ENCODE data around the gene IMPA2.
"Not testable (repeated sequence)": the region's sequence is repeated elsewhere in the genome, so short reads cannot be mapped to it uniquely, and the experiment has no call there.

Gene IMPA2

DNA sequence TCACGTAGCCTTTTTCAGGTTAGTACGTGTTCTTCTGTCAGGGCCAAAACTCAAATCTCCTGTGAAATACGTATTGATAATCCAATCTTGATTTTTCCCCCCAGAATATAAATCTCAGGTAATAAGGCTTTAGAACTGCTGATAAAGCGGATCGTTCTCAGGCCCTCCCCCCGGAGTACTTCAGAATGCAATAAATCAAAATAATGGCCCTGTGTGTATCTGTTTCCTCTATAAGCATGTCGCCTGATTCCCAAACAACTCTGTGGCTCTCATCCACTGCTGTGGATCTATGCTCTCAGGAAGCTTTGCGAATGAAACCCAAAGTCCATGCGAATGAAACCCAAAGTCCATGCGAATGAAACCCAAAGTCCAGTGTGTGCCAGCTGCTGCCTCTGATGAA is 49.4 kb downstream of the IMPA2 start:
- peak in 1 of 3 experiments; percentile 9 for DNase-seq

DNA sequence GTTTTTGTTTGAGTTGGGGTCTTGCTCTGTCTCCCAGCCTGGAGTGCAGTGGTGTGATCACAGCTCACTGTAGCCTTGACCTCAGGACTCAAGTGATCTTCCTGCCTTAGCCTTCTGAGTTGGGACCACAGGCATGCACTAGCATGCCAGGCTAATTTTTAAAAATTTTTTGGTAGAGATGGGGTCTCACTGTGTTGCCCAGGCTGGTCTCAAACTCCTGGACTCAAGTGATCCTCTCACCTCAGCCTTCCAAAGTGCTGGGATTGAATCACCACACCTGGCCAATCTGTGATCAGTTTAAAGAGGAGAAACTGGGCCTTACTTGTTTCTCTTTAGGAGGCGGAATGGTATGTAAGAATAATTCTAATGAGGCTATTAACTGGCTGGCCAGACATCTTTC is 49.9 kb downstream of the IMPA2 start:
- no peak for DNase-seq

DNA sequence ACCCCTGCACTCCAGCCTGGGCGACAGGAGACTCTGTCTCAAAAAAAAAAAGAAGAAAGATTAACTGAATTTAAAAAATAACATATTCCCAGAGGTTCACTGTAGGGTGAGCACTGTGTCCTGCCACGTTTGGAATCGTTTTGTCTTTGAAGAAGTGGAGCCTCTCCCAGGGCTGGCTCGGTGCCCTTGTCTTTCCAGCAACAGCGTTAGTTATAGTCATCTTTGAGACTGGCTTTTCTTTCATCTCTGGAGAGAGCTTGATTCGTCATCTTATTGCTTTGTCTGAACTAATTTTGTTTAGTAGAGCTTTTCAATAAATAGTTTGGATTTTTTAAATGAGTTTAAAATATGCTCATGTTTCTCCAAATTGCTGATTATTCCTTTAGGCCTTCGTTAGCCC is 50.5 kb downstream of the IMPA2 start:
- DNase-seq: no peak

DNA sequence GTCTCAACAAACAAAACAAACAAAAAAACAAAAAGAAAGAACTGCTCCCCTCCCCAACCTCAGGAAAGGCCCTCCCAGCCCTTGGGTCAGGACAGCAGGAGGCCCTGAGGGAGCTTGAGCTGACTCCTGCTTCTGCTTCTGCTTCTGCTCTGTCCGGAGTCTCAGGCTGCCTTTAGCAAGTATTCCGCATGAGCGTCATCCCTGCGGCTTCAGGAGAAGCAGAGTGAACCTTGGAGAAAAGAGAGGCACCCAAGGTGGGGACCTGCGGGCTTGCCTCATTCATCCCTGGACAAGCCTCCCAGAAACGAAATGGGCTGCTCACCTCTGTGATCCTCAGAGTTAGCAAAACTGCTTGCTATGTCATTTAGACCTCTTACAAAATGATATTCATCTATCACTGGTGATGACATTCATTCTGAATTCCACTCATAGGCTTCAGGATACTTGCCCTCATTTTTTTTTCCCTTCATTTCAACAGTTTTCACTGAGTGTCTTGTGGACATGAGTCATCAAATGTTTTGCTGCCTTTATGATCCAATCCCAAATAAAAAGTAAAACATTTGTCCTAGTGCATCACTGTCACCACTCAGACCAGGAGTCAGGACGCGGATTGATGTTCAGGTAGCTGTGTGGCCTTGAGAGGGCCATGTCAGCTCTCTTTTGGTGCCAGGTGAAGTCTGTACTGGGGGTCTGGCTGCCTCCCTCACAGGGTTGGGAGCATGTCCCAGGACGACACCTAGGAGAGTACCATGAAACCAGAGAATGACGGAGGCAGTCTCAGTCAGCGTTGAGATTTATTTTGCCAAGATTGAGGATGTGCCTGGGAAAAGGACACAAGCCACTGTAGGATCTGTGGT is 51.7 kb downstream of the IMPA2 start:
- DNase-seq: no peak

DNA sequence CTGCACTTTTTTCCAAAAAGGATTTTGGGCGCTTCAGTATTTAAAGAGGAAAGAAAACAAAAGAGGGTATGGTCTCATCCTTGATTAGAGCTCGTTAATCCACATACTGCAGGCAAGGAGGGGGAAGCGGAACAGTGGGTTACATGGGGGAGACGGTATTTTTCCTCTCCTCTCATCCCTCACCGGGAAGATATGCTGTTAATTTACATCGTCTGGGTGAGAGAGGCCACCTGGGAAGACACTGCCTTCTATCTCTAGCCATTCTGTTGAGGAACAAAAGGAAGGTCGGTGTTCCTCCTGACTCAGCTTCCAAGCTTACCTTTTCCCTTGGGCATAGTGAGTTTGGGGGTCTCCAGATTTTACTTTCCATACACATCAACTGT is 52.3 kb downstream of the IMPA2 start:
- DNase-seq: no peak

DNA sequence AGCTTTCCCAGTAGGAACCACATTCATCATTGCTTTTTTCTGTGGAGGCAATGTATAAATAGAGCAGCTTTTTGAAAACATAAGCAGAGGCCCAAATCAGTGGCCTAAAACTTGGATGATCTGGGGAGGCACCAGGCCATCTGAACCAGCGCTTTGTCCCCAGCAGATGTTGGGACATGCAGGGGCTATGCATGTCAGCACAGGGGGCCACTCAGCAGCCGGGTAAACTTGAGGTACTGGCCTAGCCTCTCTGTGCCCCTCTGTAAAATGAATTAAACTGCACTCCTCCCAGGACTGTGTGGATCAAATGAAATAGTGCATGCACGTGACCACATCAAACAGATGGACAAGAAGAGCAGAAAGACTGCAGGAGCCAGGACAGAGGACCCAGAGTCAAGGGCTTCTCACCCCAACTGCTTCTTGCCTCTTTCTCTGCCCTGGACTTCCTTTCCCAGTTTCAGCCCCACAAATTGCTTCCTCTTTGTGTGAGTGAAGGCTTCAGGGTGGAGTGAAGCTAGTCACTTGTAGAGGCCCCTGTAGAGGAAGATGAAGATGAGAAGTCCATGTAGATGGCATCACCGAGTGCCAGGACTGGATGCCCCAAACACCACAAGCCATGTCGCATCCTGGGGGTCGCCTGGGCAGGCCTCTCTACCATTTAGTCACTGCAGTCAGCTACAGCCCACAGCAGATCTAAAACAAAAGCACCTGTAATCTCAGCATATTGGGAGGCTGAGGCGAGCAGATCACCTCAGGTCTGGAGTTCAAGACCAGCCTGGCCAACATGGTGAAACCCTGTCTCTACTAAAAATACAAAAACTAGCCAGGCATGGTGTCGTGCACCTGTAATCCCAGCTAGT is 53.2 kb downstream of the IMPA2 start:
- DNase-seq: no peak

DNA sequence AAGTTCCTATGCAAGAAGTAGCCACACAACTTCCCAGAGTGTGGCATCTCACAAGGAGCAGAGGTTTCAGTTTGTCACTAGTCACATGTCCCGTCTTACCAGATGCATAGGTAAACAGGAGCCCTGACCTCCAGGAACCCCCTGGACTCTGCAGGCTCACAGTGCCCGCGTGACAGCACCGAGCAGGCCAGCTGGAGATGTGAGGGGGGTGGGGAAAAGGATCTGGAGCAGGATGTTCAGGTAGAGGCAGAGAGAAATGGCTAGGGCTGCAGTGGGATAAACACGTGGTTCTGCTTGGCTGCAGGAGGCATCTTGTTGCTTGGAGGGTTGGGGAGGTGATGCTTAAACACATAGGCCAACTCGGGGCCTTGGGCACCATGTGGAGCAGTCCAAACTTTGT is 54.2 kb downstream of the IMPA2 start:
- DNase-seq: no peak

DNA sequence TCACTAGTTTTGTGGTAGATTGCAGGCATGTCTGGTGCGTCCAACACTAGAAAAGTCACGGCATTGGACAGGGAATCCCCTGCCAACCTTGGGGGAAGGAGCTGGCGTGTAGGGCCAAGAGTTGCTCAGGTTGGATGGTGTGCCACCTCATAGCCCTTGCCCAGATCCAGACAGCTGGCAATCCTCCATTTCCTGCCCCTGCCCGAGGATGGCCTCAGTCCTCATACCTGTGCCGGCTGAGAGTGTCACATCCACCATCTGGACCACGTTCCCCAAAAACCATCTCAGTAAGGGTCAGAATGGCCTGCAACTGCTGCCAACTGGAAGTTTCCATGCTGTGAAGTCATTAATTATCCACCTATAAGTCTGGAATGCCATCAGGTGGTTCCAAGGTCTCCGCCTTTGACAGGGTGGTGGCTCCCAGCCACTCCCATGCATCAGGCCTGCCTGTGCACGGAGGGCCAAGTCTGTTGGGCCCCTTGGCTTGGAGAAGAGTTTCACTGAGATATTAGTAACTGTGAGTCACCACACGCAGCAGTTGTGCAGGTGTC is 55.0 kb downstream of the IMPA2 start:
- no peak for DNase-seq

DNA sequence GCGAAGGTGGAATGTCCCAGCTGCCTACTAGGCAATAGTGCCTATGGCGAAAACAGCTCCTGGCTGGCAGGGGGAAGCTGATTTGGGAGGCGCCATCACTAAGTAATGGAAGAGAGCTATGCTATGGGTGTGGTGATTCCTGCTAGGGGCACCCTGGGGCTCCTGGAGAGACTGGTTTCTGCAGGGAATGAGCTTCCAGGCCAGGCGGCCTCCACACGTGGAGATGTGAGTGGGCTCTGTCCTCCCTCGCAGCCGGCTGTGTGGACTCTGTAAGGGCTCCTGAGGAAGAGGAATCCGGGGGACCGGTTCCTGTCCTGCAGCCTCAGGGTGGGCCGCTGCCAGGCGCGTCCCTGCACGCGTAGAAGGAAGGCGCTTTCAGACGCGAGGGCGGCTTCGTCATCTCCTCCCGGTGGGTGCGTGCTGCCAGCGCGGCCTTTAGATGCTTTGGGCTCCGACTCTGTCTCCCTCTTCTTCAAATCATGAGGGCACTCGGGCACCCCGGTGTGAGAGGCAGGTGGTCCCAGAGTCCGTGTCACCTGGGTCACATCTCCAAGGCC is 56.9 kb downstream of the IMPA2 start:
- DNase-seq: peak in 2 of 3 experiments; percentile 52 to 56

DNA sequence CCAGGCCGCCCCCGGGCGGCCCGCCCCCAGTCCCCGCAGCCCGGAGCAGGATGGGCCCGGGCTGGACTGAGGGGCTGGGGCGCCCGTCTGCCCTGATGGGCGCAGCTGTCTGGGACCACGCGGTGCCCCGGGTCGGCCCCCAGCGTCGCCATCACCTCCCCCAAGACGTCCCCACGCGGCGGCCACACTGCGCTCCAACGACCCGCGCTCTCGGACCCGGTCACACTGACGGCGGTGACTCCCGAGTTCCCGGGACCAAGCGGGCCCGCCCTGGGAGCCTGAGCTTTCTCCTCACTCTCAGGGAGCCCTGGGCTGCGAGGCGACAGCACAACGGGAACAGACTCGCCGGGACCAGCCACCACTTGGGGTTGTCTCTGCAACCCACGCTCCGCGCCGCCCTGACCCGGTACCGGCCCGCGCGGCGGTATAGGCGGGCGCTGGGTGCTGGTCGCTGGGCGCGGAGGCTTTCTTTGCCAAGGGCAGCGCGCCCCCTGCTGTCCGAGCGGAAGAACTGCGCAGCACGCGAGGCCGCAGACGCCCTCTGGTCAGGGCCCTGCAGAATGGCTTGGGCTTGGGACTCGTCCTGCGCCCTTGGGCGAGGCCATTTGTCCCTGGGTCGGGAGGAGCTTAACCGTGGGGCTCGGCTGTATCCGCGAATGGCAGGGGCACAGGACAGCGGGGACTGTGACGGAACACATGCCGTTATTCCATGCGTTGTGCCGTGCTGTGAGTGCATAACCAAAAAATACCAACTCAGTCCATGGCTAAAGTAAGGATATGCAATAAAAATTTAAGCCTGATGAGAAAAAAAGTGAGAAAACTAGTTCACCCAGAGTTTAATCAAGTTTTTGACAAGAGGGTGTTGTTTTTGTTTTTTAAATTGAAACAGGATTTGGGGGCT is 57.6 kb downstream of the IMPA2 start:
- peak; percentile 64 to 81 (median 72) for DNase-seq

DNA sequence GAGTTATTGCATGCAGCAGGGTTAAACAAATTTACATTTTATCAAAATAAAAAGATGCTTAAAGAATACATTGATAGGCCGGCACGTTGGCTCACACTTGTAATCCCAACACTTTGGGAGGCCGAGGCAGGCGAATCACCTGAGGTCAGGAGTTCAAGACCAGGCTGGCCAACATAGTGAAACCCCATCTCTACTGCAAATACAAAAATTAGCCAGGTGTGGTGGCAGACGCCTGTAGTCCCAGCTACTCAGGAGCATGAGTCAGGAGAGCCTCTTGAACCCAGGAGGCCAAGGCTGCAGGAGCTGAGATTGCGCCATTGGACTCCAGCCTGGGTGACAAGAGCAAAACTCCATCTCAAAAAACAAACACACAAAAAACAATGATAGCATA is 58.2 kb downstream of the IMPA2 start:
- not testable (repeated sequence) for DNase-seq

DNA sequence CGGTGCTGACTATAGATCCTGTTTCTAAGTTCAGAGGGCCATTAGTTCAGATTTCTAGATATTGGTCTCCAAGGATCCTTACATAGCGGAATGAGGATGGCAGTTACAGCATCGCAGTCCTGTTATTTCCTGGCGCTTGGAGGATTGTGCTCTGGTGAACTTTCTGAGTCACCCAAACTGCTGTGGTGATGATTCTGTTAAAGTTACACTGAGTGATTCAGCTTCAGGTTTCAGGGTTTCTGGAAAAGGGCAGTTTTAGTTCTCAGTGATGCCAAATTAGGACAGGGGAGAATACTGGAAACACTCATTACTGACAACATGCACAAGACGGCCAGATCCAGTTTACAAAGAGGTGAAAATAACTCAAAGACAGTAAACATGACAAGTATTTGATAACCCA is 60.3 kb downstream of the IMPA2 start:
- DNase-seq: no peak

DNA sequence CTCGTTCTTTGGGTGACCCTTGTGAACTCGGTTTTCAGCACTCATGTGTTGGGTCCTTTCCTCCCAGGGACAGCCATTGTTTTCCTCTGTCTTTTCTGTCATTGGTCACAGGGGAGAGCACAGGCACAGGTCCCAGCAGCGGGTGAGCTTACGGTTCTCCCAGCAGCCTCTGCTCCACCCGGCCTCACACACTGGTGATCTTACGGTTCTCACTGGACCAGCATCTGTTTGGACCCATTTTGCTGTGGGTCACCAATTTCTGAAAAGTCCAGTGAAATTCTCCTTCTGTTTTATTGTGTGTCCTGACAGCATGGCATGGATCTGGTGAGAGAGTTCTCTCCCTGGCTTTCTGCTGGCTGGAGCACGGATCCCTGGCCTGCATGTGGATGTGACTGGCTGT is 62.5 kb downstream of the IMPA2 start:
- DNase-seq: no peak

DNA sequence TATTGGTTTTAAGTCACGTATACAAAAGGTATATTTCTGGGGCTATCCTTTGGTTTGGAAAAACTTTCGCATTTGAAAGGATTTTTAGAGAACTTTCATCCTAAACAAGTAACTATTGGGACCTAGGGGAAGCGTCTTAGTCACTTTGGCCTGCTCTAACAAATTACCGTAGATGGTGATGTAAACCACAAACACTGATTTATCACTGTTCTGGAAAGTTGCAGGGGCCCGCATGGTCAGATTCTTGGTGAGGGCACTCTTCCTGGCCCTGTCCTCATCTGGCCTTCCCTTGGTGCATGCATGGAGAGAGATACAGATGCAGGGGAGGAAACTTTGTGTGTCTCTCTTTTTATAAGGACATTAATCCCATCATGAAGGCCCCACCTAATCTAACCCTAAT is 63.3 kb downstream of the IMPA2 start:
- no peak for DNase-seq

DNA sequence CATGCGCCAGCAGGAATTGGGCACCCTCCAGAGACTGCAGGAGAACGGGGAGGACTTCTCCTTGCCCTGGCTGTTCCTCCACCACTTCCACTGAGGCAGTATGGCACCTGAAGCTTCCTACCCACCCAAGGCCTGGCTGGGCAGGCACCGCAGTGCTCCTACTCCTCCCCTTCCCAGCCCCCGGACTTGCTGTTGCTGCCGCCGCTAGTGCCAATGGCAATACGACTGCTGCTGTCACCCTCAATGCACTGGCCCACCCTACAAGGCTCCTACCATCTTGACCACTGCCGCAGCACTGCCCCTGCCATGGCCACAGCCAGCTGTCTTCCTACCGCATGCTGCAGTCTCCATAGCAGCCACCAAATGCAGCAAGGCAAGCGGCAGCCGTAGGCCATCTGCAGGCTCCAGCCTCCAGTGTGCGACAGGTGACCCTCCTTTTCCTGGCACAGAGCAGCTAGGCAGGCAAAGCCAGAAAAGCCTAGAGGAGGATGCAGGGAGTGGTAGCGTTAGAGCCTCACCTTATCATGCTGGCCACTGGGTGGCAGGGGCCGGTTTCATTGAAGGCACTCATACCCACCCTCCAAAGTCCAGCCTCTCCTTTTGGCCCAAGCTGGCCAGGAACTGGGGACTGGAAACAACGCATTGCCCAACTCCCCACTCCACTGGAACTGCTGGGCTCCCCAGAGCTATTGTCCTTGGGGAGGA is 64.9 kb downstream of the IMPA2 start:
- no peak for DNase-seq

DNA sequence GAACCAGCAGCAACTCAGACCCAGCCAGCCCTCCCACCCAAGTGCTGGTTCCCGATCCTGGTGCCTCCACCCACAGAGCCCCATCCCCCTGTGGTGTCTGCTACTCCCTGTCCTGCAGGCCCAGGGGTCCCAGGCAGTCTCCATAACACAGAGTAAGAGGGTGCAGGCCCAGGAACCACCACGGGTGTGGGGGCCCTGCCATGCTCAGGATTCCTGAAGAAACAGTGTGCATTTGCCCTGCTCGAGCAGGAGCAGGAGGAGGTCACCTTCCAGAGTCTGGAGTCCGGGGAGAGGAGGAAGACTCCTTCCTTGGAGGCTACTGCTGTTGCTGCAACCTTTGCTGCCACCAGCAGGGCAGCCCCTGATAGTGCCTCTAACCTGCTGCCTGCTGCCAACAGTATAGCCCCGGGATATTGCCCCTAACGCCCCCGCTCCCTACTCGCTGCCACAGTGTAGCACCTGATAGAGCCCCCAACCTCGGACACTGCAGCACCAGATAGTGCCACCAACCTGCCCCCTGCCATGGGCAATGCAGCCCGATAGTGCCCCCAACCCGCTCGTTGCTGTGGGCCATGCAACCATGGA is 65.5 kb downstream of the IMPA2 start:
- DNase-seq: no peak

DNA sequence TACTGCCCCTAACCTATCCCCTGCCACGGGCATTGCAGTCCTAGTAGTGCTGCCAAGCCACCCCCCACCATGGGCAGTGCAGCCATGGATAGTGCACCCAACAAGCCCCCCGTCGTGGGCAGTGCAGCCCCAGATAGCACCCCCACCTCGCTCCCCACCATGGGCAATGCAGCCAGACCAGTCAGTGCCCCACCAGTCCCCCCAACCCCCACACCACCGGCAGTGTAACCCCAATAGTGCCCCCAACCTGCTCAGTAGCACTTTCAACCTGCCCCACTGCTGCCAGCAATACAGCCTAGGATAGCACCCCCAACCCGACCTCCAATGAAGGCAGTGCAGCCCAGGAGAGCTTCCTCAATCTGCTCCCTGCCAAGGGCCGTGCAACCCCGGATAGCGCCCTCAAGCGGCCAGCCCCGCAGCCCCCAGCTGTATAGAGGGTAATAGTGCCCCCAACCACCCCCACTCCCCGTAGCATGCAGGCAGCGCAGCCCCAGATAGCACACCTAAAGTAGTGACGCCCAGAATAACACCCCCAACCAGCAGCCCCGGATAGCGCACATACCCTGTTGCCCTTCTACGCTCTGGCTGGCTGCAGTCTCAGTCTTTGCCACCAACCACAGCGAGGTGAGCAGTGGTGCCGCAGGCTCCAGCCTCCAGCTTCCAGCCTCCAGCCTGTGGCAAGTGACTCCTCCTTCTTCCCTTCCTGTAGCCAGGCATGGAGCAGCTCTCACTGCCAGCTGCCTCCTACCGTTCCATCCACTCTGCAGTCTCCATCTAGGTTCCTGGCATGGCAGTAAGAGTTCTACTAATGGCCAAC is 66.9 kb downstream of the IMPA2 start:
- no peak for DNase-seq

DNA sequence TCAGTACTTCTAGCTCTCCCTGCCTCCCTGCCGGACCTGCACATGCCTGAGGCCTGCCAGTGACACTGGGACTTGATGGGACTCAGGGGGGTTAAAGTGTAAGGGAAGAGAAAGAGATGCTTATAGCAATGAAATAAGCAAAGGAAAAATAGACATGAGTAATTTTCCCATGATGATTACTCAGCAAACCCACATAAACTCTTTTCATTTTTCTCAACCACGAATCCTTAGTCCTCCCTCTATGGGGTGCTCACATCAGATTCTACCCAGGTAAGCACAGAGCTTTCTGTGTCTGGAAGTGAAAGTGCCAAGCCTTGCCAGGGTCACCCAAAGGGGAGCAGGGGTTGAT is 67.5 kb downstream of the IMPA2 start:
- DNase-seq: no peak

DNA sequence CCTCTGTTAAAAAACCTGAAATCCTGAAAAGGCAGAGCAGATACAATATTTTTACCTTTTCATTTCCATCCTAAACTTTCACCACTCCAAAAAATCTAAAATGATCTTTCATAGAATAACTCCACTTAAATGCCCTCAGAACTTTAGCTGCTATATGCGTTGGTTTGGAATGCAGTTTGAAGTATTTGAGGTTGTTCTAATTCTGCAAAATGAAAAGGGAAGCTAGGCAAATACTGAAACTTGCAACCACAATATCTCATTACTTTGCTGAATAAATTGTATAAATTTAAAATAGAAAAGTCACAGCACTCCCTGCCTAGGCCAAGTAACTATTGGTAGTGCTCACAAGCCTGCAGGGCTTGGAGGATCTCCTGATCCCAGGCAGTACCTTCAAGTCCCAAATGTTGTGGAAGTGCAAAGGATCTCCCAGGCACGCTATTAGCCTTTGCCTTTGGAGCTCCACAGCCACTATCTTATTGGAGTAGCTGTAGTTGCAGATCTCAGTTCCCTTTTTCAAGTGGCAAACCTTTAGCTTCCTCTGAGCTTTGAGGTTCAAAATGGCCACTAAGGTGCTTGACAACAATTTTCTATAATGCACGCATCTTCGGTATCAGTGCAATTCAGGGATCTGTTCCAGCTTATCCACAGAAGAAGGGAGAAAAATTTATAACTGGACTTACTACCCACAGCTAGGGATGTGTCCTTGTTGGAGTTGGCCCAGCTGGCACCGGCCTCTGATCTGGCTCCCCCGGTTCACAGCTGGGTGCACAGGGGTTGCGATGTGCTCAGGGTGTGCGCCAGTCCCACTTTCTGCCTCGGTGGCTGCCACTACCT is 68.9 kb downstream of the IMPA2 start:
- DNase-seq: no peak

DNA sequence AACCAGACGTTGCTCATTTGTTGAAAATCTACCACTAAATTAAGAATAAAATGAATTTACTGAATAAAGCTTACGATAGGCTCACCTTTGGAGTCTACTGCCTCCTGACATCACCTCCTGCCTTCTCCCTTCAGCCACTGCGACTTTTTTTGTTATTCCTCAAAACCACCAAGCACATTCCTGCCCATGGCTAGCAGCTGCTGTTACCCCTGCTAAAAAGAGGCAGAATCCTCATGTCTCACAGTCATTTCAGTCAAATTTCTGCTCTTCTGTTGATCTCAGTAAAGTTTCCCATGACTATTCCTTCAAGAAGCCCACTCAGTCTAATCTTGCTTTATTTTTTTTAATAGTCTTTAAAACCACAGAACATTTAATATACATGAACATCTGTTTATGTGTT is 71.6 kb downstream of the IMPA2 start:
- DNase-seq: no peak

Data from NCI-H1417 (cell line).